HepG2 (cell line): ENCODE data around the gene CD68. TPM values are rescaled to one million over a fixed set of nuclear protein-coding genes. Genes with fewer than 3 reads are reported as not detected.
A peak's percentile ranks its signal among the peaks of the same experiment; 100 is the strongest.

ENCODE experiments used
- ASH2L ChIP-seq: fragments of 300-600, 200-600 bp; sonication (generic); IDR thresholded peaks from 2 replicates; pipeline ENCODE4 v1.7.0; 2017; ENCODE audit warnings: low read depth, mild to moderate bottlenecking, moderate library complexity, mixed read lengths, low read length; ENCODE audit not compliant: insufficient read length
- ATRX ChIP-seq: sonication (generic); formaldehyde crosslinking; IDR thresholded peaks from 2 replicates; pipeline ENCODE4 v1.4.0; 2020; ENCODE audit warnings: missing genetic modification reagents, borderline replicate concordance
- CBX2 ChIP-seq, 2 experiments: fragments of 200-600 bp in 1 of 2; sonication (generic); formaldehyde crosslinking in 1 of 2; IDR thresholded peaks; 2 replicates each; pipeline versions ENCODE4 v1.7.0 to v1.8.1; 2018 to 2022; ENCODE audit warnings: low read depth in 2 of 2, low read length in 1 of 2, mild to moderate bottlenecking in 1 of 2, missing genetic modification reagents in 1 of 2
- CC2D1A ChIP-seq: sonication (generic); formaldehyde crosslinking; IDR thresholded peaks from 2 replicates; pipeline ENCODE4 v1.8.1; 2023; ENCODE audit warnings: mild to moderate bottlenecking, missing genetic modification reagents
- CREB3 ChIP-seq: sonication (generic); formaldehyde crosslinking; IDR thresholded peaks from 2 replicates; pipeline ENCODE4 v1.5.0; 2020; ENCODE audit warnings: missing genetic modification reagents
- DMTF1 ChIP-seq: sonication (generic); formaldehyde crosslinking; IDR thresholded peaks from 2 replicates; pipeline ENCODE4 v1.4.0; 2020; ENCODE audit warnings: mild to moderate bottlenecking, missing genetic modification reagents
- ELF4 ChIP-seq: sonication (generic); formaldehyde crosslinking; IDR thresholded peaks from 2 replicates; pipeline ENCODE4 v1.5.0; 2020; ENCODE audit warnings: missing genetic modification reagents, mild to moderate bottlenecking, moderate library complexity, borderline replicate concordance
- FOXO4 ChIP-seq: sonication (generic); formaldehyde crosslinking; conservative IDR thresholded peaks from 2 replicates; pipeline ENCODE4 v1.8.1; 2023; ENCODE audit warnings: missing genetic modification reagents
- HOMEZ ChIP-seq: IDR thresholded peaks from 2 replicates; pipeline ENCODE4 v1.6.1; 2016; ENCODE audit warnings: low read depth
- JUNB ChIP-seq: sonication (generic); formaldehyde crosslinking; IDR thresholded peaks from 2 replicates; pipeline ENCODE4 v1.8.0; 2022; ENCODE audit warnings: missing genetic modification reagents, mild to moderate bottlenecking, borderline replicate concordance
- REST ChIP-seq, 2 experiments: IDR thresholded peaks; 2 replicates each; pipeline ENCODE4 v1.6.1; 2011 to 2012; ENCODE audit warnings: low read length in 2 of 2, borderline replicate concordance in 1 of 2, low read depth in 1 of 2, mild to moderate bottlenecking in 1 of 2, moderate library complexity in 1 of 2
- RFX1 ChIP-seq: fragments of 450-650 bp; IDR thresholded peaks from 2 replicates; pipeline ENCODE4 v1.6.1; 2017
- SMARCE1 ChIP-seq: fragments of 450-650 bp; IDR thresholded peaks from 2 replicates; pipeline ENCODE4 v1.6.1; 2017; ENCODE audit warnings: borderline replicate concordance
- ZNF501 ChIP-seq: sonication (generic); formaldehyde crosslinking; IDR thresholded peaks from 2 replicates; pipeline ENCODE4 v1.5.1; 2020; ENCODE audit warnings: mild to moderate bottlenecking, moderate library complexity, missing genetic modification reagents
- ZNF740 ChIP-seq: sonication (generic); formaldehyde crosslinking; IDR thresholded peaks from 2 replicates; pipeline ENCODE4 v1.4.0; 2020; ENCODE audit warnings: missing genetic modification reagents
- ZNF841 ChIP-seq: sonication (generic); formaldehyde crosslinking; IDR thresholded peaks from 2 replicates; pipeline ENCODE4 v1.8.1; 2023; ENCODE audit warnings: missing genetic modification reagents, borderline replicate concordance
- ZSCAN29 ChIP-seq: sonication (generic); formaldehyde crosslinking; conservative IDR thresholded peaks from 2 replicates; pipeline ENCODE4 v1.4.0; 2020; ENCODE audit warnings: mild to moderate bottlenecking, missing genetic modification reagents
- polyA plus RNA-seq, 8 experiments: library from polyadenylated mRNA; depleted of rRNA in 3 of 8; stranded (reverse) in 7 of 8; unstranded in 1 of 8; fragments of >200 nt; fragmentation: Illumina TruSeq in 4 of 8; extraction: Trizol in 4 of 8; gene quantifications; 2 replicates each; pipeline versions ENCODE4 v1.2.1 to v1.2.3, GENCODE V29; 2011 to 2016; ENCODE audit warnings: low read depth in 4 of 8, missing spikeins in 1 of 8, mixed read lengths in 1 of 8; ENCODE audit not compliant: insufficient read depth in 1 of 8
- total RNA-seq, 5 experiments: library from RNA; depleted of rRNA; stranded (reverse); fragments of >200 nt; fragmentation: Illumina TruSeq; extraction: Trizol; gene quantifications; 2 replicates each; pipeline ENCODE4 v1.2.3, GENCODE V29; 2016; ENCODE audit warnings: low read depth in 1 of 5

Gene CD68
- total and polyA plus RNA-seq, 2 of the 13 experiments (the other 11 are each of a cell fraction or from before 2014, with no cell fraction given), result 10.3 to 104 TPM

- TF ChIP-seq HOMEZ (0 out of 2 replicates have a peak, but pooled peaks have one; percentile 9), DMTF1 (CRISPR knock-in tag) (peak; percentile 97; the same call in 1 of the 2 replicates), RFX1 (no peak), JUNB (CRISPR knock-in tag) (no peak), ATRX (CRISPR knock-in tag) (no peak), FOXO4 (CRISPR knock-in tag) (no peak), SMARCE1 (no peak), CBX2 (IDR thresholded peaks at IDR 0.05; ENCODE audit: low read depth, low read length) (no peak), CBX2 (CRISPR knock-in tag; IDR thresholded peaks at IDR 0.05; ENCODE audit: low read depth) (no peak), ZNF841 (no peak), REST (IDR thresholded peaks at IDR 0.05; ENCODE audit: borderline replicate concordance in 1 of 2, low read depth in 1 of 2, low read length in 2 of 2) (no peak; a peak in 1 of 4 replicates), ZSCAN29 (CRISPR knock-in tag) (0 out of 2 replicates have a peak, but pooled peaks have one; percentile 7), CC2D1A (CRISPR knock-in tag) (no peak), ZNF740 (CRISPR knock-in tag) (peak; percentile 97), ELF4 (CRISPR knock-in tag) (no peak), CREB3 (CRISPR knock-in tag) (no peak), ZNF501 (peak; percentile 36; the same call in 1 of the 2 replicates), ASH2L (peak; percentile 48)
Observed at GRCh38 chr17:7573324-7574080, 5.9 kb upstream of the CD68 start (continued).
